Activated naive CD4-positive, alpha-beta T cell treated with anti-CD3 and anti-CD28 coated beads, Interleukin-2, amount 50 U/mL, for 72 hours (primary cell): ENCODE measurements around the gene MRPL36. TPM values are rescaled to one million over a fixed set of nuclear protein-coding genes. Genes with fewer than 3 reads are reported as not detected.
A peak's percentile ranks its signal among the peaks of the same experiment; 100 is the strongest.
"Not testable (repeated sequence)": the region's sequence is repeated elsewhere in the genome, so short reads cannot be mapped to it uniquely, and the experiment has no call there.

Experiments
- ATAC-seq, 2 donors: fragments of 150-1000 bp; cut with Tn5 transposase; 2 replicates each; pipeline ENCODE4 v1.10.0; 2021; ENCODE audit warnings: mild to moderate bottlenecking in 2 of 2, moderate library complexity in 2 of 2
- DNase-seq, 2 donors: peaks; one replicate each; pipeline ENCODE4 v3.0.0; 2021 to 2022; ENCODE audit warnings: low spot score in 2 of 2
- H3K27ac Mint-ChIP-seq, 2 donors: one replicate each; pipeline ENCODE4 v1.8.0; 2022; ENCODE audit warnings: mild to moderate bottlenecking in 2 of 2, mixed read lengths in 2 of 2
- H3K36me3 Mint-ChIP-seq, 2 donors: one replicate each; pipeline ENCODE4 v1.8.0; 2022; ENCODE audit warnings: mixed read lengths in 2 of 2
- H3K9me3 Mint-ChIP-seq, 2 donors: one replicate each; pipeline ENCODE4 v1.8.0; 2022; ENCODE audit warnings: mixed read lengths in 2 of 2
- total RNA-seq, 2 donors: library from RNA; stranded (reverse); gene quantifications; one replicate each; pipeline ENCODE4 v1.2.3, GENCODE V29; 2022

MRPL36 gene
- total RNA-seq, 2 donors from 2014 or later: 60.4 to 69.6 TPM

GRCh38 chr5:1823381-1824034 is 23.9 kb upstream of the MRPL36 start:
- H3K27ac Mint-ChIP-seq: no peak overlapping the region
- ATAC-seq: no peak
- no peaks in the 10 kb centered on the region for H3K9me3 Mint-ChIP-seq
- DNase-seq: no peak
- H3K36me3 Mint-ChIP-seq: peaks cover 0 to 11% of the 10 kb centered on the region in 2 donors

- H3K27ac Mint-ChIP-seq: peak overlapping the region in 1 of 2 donors; percentile 41
- H3K9me3 Mint-ChIP-seq: no peaks in the 10 kb centered on the region
- DNase-seq: no peak
Measured at GRCh38 chr5:1821862-1822261, 22.2 kb upstream of the MRPL36 start.

GRCh38 chr5:1820926-1821325 is 21.3 kb upstream of the MRPL36 start:
- ATAC-seq (no peak), DNase-seq (no peak)
- Mint-ChIP-seq H3K9me3 (no peaks in the 10 kb centered on the region), H3K36me3 (peaks cover 8 to 17% of the 10 kb centered on the region in 2 donors), H3K27ac (peak overlapping the region in 1 of 2 donors; percentile 6)

More at GRCh38 chr5:1821862-1822261, 22.2 kb upstream of the MRPL36 start:
- peaks cover 0 to 11% of the 10 kb centered on the region in 2 donors for H3K36me3 Mint-ChIP-seq
- ATAC-seq: no peak

GRCh38 chr5:1820381-1820780 is 20.7 kb upstream of the MRPL36 start:
- Mint-ChIP-seq H3K27ac (no peak overlapping the region), H3K36me3 (peaks cover 10 to 23% of the 10 kb centered on the region in 2 donors), H3K9me3 (no peaks in the 10 kb centered on the region)
- no peak for ATAC-seq
- DNase-seq: no peak

- Mint-ChIP-seq H3K9me3 (no peaks in the 10 kb centered on the region), H3K36me3 (peaks cover 14 to 24% of the 10 kb centered on the region in 2 donors), H3K27ac (no peak overlapping the region)
- DNase-seq (no peak), ATAC-seq (no peak)
Measured at GRCh38 chr5:1819458-1819857, 19.8 kb upstream of the MRPL36 start.

- peak overlapping the region in 1 of 2 donors; percentile 33 for H3K27ac Mint-ChIP-seq
- H3K9me3 Mint-ChIP-seq: no peaks in the 10 kb centered on the region
- peaks cover 16 to 26% of the 10 kb centered on the region in 2 donors for H3K36me3 Mint-ChIP-seq
- ATAC-seq: no peak
- no peak for DNase-seq
Measured at GRCh38 chr5:1818784-1819183, 19.1 kb upstream of the MRPL36 start.

GRCh38 chr5:1817261-1818043 is 17.8 kb upstream of the MRPL36 start:
- Mint-ChIP-seq H3K9me3 (no peaks in the 10 kb centered on the region), H3K36me3 (peaks cover 16 to 29% of the 10 kb centered on the region in 2 donors), H3K27ac (no peak overlapping the region)
- ATAC-seq (no peak), DNase-seq (peak in 1 of 2 donors; percentile 35)

- Mint-ChIP-seq H3K36me3 (peaks cover 16 to 26% of the 10 kb centered on the region in 2 donors), H3K27ac (peak overlapping the region in 1 of 2 donors; percentile 86)
- DNase-seq, H3K9me3 Mint-ChIP-seq, ATAC-seq: not testable (repeated sequence)
Measured at GRCh38 chr5:1816495-1817089, 17.0 kb upstream of the MRPL36 start.

- DNase-seq: no peak
- Mint-ChIP-seq H3K27ac (no peak overlapping the region), H3K9me3 (no peaks in the 10 kb centered on the region), H3K36me3 (peaks cover 16 to 22% of the 10 kb centered on the region in 2 donors)
- ATAC-seq: no peak
Measured at GRCh38 chr5:1815881-1816292, 16.2 kb upstream of the MRPL36 start.

GRCh38 chr5:1815071-1815786 is 15.6 kb upstream of the MRPL36 start:
- no peak overlapping the region for H3K27ac Mint-ChIP-seq

GRCh38 chr5:1814183-1815020 is 14.8 kb upstream of the MRPL36 start:
- DNase-seq (peak in 1 of 2 donors; percentile 47), ATAC-seq (no peak)
- Mint-ChIP-seq H3K36me3 (peaks cover 16 to 18% of the 10 kb centered on the region in 2 donors), H3K9me3 (no peaks in the 10 kb centered on the region), H3K27ac (no peak overlapping the region)

More at GRCh38 chr5:1815071-1815786, 15.6 kb upstream of the MRPL36 start:
- DNase-seq (peak in 1 of 2 donors; percentile 13), ATAC-seq (no peak)
- peaks cover 16 to 18% of the 10 kb centered on the region in 2 donors for H3K36me3 Mint-ChIP-seq
- no peaks in the 10 kb centered on the region for H3K9me3 Mint-ChIP-seq

GRCh38 chr5:1810581-1811101 is 11.0 kb upstream of the MRPL36 start:
- Mint-ChIP-seq H3K36me3 (peaks cover 14 to 26% of the 10 kb centered on the region in 2 donors), H3K9me3 (no peaks in the 10 kb centered on the region), H3K27ac (no peak overlapping the region)
- ATAC-seq (no peak), DNase-seq (peak in 1 of 2 donors; percentile 7)

GRCh38 chr5:1809416-1810035 is 9.9 kb upstream of the MRPL36 start:
- peaks cover 11 to 21% of the 10 kb centered on the region in 2 donors for H3K36me3 Mint-ChIP-seq
- no peaks in the 10 kb centered on the region for H3K9me3 Mint-ChIP-seq
- peak overlapping the region in 1 of 2 donors; percentile 24 for H3K27ac Mint-ChIP-seq
- ATAC-seq (no peak), DNase-seq (peak in 1 of 2 donors; percentile 44)

- no peak for ATAC-seq
- H3K9me3 Mint-ChIP-seq: no peaks in the 10 kb centered on the region
- no peak for DNase-seq
- H3K36me3 Mint-ChIP-seq: peaks cover 17 to 24% of the 10 kb centered on the region in 2 donors
- H3K27ac Mint-ChIP-seq: no peak overlapping the region
Measured at GRCh38 chr5:1808439-1808838, 8.8 kb upstream of the MRPL36 start.
